ENCODE measurements around the gene NFKBIL1.
A peak's percentile ranks its signal among the peaks of the same experiment; 100 is the strongest.
"Not testable (repeated sequence)": the region's sequence is repeated elsewhere in the genome, so short reads cannot be mapped to it uniquely, and the experiment has no call there.

The NFKBIL1 gene

GRCh38 chr6:31581434-31582229 lies 34.2 kb downstream of the NFKBIL1 start:
- Histone ChIP-seq H3K4me1 (ENCODE audit: control insufficient read depth, insufficient read depth, low read length) (peaks cover 11% of the 10 kb centered on the region), H3K9ac (ENCODE audit: low read length) (peak overlapping the region; percentile 87), H3K4me3 (ENCODE audit: low read length) (peak overlapping the region; percentile 82), H3K27me3 (ENCODE audit: control insufficient read depth, insufficient read depth, low read length) (peaks cover 30% of the 10 kb centered on the region), H3K36me3 (ENCODE audit: control insufficient read depth, insufficient read depth, low read length) (no peaks in the 10 kb centered on the region), H3K9me3 (ENCODE audit: control insufficient read depth, low read length) (no peaks in the 10 kb centered on the region)

GRCh38 chr6:31582230-31582643 lies 34.8 kb downstream of the NFKBIL1 start, which contains the start of gene LTB:
Gene LTB (minus strand): TSS chr6:31582424. CDS start chr6:31582417, 7 bp downstream.
- Histone ChIP-seq H3K4me1 (ENCODE audit: control insufficient read depth, insufficient read depth, low read length) (peaks cover 11% of the 10 kb centered on the region), H3K9ac (ENCODE audit: low read length) (peak within 1 kb of the TSS; percentile 87), H3K27me3 (ENCODE audit: control insufficient read depth, insufficient read depth, low read length) (peaks cover 32% of the 10 kb centered on the region), H3K9me3 (ENCODE audit: control insufficient read depth, low read length) (no peaks in the 10 kb centered on the region), H3K36me3 (ENCODE audit: control insufficient read depth, insufficient read depth, low read length) (no peaks in the 10 kb centered on the region), H3K4me3 (ENCODE audit: low read length) (peak within 1 kb of the TSS; percentile 82)

GRCh38 chr6:31585491-31585890 lies 38.1 kb downstream of the NFKBIL1 start:
- Histone ChIP-seq H3K9me3 (ENCODE audit: control insufficient read depth, low read length) (no peaks in the 10 kb centered on the region), H3K27me3 (ENCODE audit: control insufficient read depth, insufficient read depth, low read length) (peaks cover 26% of the 10 kb centered on the region), H3K4me1 (ENCODE audit: control insufficient read depth, insufficient read depth, low read length) (peaks cover 9% of the 10 kb centered on the region), H3K36me3 (ENCODE audit: control insufficient read depth, insufficient read depth, low read length) (no peaks in the 10 kb centered on the region), H3K4me3 (ENCODE audit: low read length) (no peak overlapping the region), H3K9ac (ENCODE audit: low read length) (no peak overlapping the region)

- peaks cover 5% of the 10 kb centered on the region for H3K4me1 ChIP-seq (ENCODE audit: control insufficient read depth, insufficient read depth, low read length)
- H3K9ac ChIP-seq (ENCODE audit: low read length) = no peak within 1 kb of the TSS
- no peaks in the 10 kb centered on the region for H3K9me3 ChIP-seq (ENCODE audit: control insufficient read depth, low read length)
- H3K36me3 ChIP-seq (ENCODE audit: control insufficient read depth, insufficient read depth, low read length) = no peaks in the 10 kb centered on the region
- no peak within 1 kb of the TSS for H3K4me3 ChIP-seq (ENCODE audit: low read length)
- peaks cover 24% of the 10 kb centered on the region for H3K27me3 ChIP-seq (ENCODE audit: control insufficient read depth, insufficient read depth, low read length)
Measured at GRCh38 chr6:31586008-31586407, 38.6 kb downstream of the NFKBIL1 start, which contains the start of gene LST1. Gene LST1 (plus strand): TSS chr6:31586277. CDS start chr6:31587300, 1,023 bp downstream.

- no peaks in the 10 kb centered on the region for H3K36me3 ChIP-seq (ENCODE audit: control insufficient read depth, insufficient read depth, low read length)
- H3K27me3 ChIP-seq (ENCODE audit: control insufficient read depth, insufficient read depth, low read length) = peaks cover 16% of the 10 kb centered on the region
- H3K4me3 ChIP-seq (ENCODE audit: low read length) = no peak overlapping the region
- H3K9me3 ChIP-seq (ENCODE audit: control insufficient read depth, low read length) = no peaks in the 10 kb centered on the region
- H3K9ac ChIP-seq (ENCODE audit: low read length) = no peak overlapping the region
- no peaks in the 10 kb centered on the region for H3K4me1 ChIP-seq (ENCODE audit: control insufficient read depth, insufficient read depth, low read length)
Measured at GRCh38 chr6:31586599-31587281, 39.3 kb downstream of the NFKBIL1 start.

- Histone ChIP-seq H3K9me3 (ENCODE audit: control insufficient read depth, low read length) (no peaks in the 10 kb centered on the region), H3K4me1 (ENCODE audit: control insufficient read depth, insufficient read depth, low read length) (no peaks in the 10 kb centered on the region), H3K36me3 (ENCODE audit: control insufficient read depth, insufficient read depth, low read length) (no peaks in the 10 kb centered on the region), H3K4me3 (ENCODE audit: low read length) (no peak overlapping the region), H3K27me3 (ENCODE audit: control insufficient read depth, insufficient read depth, low read length) (peaks cover 5% of the 10 kb centered on the region), H3K9ac (ENCODE audit: low read length) (no peak overlapping the region)
Measured at GRCh38 chr6:31587791-31588777, 40.7 kb downstream of the NFKBIL1 start.

GRCh38 chr6:31588871-31589650 lies 41.7 kb downstream of the NFKBIL1 start:
- Histone ChIP-seq H3K9ac (ENCODE audit: low read length) (no peak overlapping the region), H3K36me3 (ENCODE audit: control insufficient read depth, insufficient read depth, low read length) (no peaks in the 10 kb centered on the region), H3K4me1 (ENCODE audit: control insufficient read depth, insufficient read depth, low read length) (no peaks in the 10 kb centered on the region), H3K9me3 (ENCODE audit: control insufficient read depth, low read length) (no peaks in the 10 kb centered on the region), H3K4me3 (ENCODE audit: low read length) (no peak overlapping the region), H3K27me3 (ENCODE audit: control insufficient read depth, insufficient read depth, low read length) (peaks cover 5% of the 10 kb centered on the region)

GRCh38 chr6:31590691-31591090 lies 43.3 kb downstream of the NFKBIL1 start:
- not testable (repeated sequence) for H3K9ac ChIP-seq (ENCODE audit: low read length); H3K4me1 ChIP-seq (ENCODE audit: control insufficient read depth, insufficient read depth, low read length); H3K36me3 ChIP-seq (ENCODE audit: control insufficient read depth, insufficient read depth, low read length); H3K27me3 ChIP-seq (ENCODE audit: control insufficient read depth, insufficient read depth, low read length); H3K9me3 ChIP-seq (ENCODE audit: control insufficient read depth, low read length); H3K4me3 ChIP-seq (ENCODE audit: low read length)

- no peak overlapping the region for H3K9ac ChIP-seq (ENCODE audit: low read length)
- H3K4me1 ChIP-seq (ENCODE audit: control insufficient read depth, insufficient read depth, low read length) = no peaks in the 10 kb centered on the region
- no peaks in the 10 kb centered on the region for H3K9me3 ChIP-seq (ENCODE audit: control insufficient read depth, low read length)
- H3K27me3 ChIP-seq (ENCODE audit: control insufficient read depth, insufficient read depth, low read length) = no peaks in the 10 kb centered on the region
- H3K4me3 ChIP-seq (ENCODE audit: low read length) = no peak overlapping the region
- no peaks in the 10 kb centered on the region for H3K36me3 ChIP-seq (ENCODE audit: control insufficient read depth, insufficient read depth, low read length)
Measured at GRCh38 chr6:31592396-31592771, 45.0 kb downstream of the NFKBIL1 start.

- Histone ChIP-seq H3K9ac (ENCODE audit: low read length) (no peak overlapping the region), H3K27me3 (ENCODE audit: control insufficient read depth, insufficient read depth, low read length) (no peaks in the 10 kb centered on the region), H3K4me3 (ENCODE audit: low read length) (no peak overlapping the region), H3K9me3 (ENCODE audit: control insufficient read depth, low read length) (no peaks in the 10 kb centered on the region), H3K36me3 (ENCODE audit: control insufficient read depth, insufficient read depth, low read length) (no peaks in the 10 kb centered on the region), H3K4me1 (ENCODE audit: control insufficient read depth, insufficient read depth, low read length) (no peaks in the 10 kb centered on the region)
Measured at GRCh38 chr6:31597006-31597405, 49.6 kb downstream of the NFKBIL1 start.

GRCh38 chr6:31607317-31607716 lies 59.9 kb downstream of the NFKBIL1 start:
- H3K9ac ChIP-seq (ENCODE audit: low read length) = no peak overlapping the region
- H3K36me3 ChIP-seq (ENCODE audit: control insufficient read depth, insufficient read depth, low read length) = no peaks in the 10 kb centered on the region
- H3K4me3 ChIP-seq (ENCODE audit: low read length) = no peak overlapping the region
- H3K27me3 ChIP-seq (ENCODE audit: control insufficient read depth, insufficient read depth, low read length) = no peaks in the 10 kb centered on the region
- H3K4me1 ChIP-seq (ENCODE audit: control insufficient read depth, insufficient read depth, low read length) = no peaks in the 10 kb centered on the region
- no peaks in the 10 kb centered on the region for H3K9me3 ChIP-seq (ENCODE audit: control insufficient read depth, low read length)
